ENCODE results near the gene TEP1.

TEP1 gene

GRCh38 chr14:20435582-20436362, 22.5 kb upstream of the TEP1 start, which contains the start of gene KLHL33:
Gene KLHL33 (minus strand): TSS chr14:20436166. CDS start chr14:20435811, 355 bp downstream.
- Histone ChIP-seq H3K27ac (peak within 1 kb of the TSS; percentile 60 to 63), H3K9me3 (no peaks in the 10 kb centered on the region), H3K4me1 (peaks cover 0 to 14% (median 10%) of the 10 kb centered on the region in 4 donors), H3K4me3 (peak within 1 kb of the TSS; percentile 31 to 43), H3K36me3 (no peaks in the 10 kb centered on the region), H3K27me3 (no peaks in the 10 kb centered on the region)
- no peak for TF ChIP-seq CTCF (IDR thresholded peaks at IDR 0.05)
- intact Hi-C loops (cut with DNase I; ENCODE audit: low total_unique reads) = no loop called here
- no peak for DNase-seq

- Histone ChIP-seq H3K4me3 (peak overlapping the region; percentile 31 to 43), H3K9me3 (no peaks in the 10 kb centered on the region), H3K36me3 (no peaks in the 10 kb centered on the region), H3K27ac (peak overlapping the region; percentile 60 to 63), H3K27me3 (no peaks in the 10 kb centered on the region), H3K4me1 (peaks cover 0 to 14% (median 11%) of the 10 kb centered on the region in 4 donors)
- no peak for TF ChIP-seq CTCF (IDR thresholded peaks at IDR 0.05)
- peak; percentile 87 to 89 for DNase-seq
- intact Hi-C loops (cut with DNase I; ENCODE audit: low total_unique reads) = no loop called here
Observed at GRCh38 chr14:20434701-20435581, 21.6 kb upstream of the TEP1 start.

GRCh38 chr14:20429801-20430669, 16.7 kb upstream of the TEP1 start:
- Histone ChIP-seq H3K27me3 (no peaks in the 10 kb centered on the region), H3K4me3 (no peak overlapping the region), H3K4me1 (peaks cover 0 to 10% (median 6%) of the 10 kb centered on the region in 4 donors), H3K9me3 (no peaks in the 10 kb centered on the region), H3K27ac (no peak overlapping the region), H3K36me3 (no peaks in the 10 kb centered on the region)
- TF ChIP-seq CTCF (IDR thresholded peaks at IDR 0.05) = no peak
- no peak for DNase-seq
- intact Hi-C loops (cut with DNase I; ENCODE audit: low total_unique reads) = no loop called here

GRCh38 chr14:20428802-20429201, 15.5 kb upstream of the TEP1 start:
- no peak for DNase-seq
- H3K27ac ChIP-seq = no peak overlapping the region
- H3K9me3 ChIP-seq = no peaks in the 10 kb centered on the region
- no peaks in the 10 kb centered on the region for H3K27me3 ChIP-seq
- intact Hi-C loops (cut with DNase I; ENCODE audit: low total_unique reads) = no loop called here
- no peak overlapping the region for H3K4me3 ChIP-seq
- peaks cover 0 to 3% (median 0%) of the 10 kb centered on the region in 4 donors for H3K4me1 ChIP-seq
- TF ChIP-seq CTCF (IDR thresholded peaks at IDR 0.05) = no peak
- H3K36me3 ChIP-seq = no peaks in the 10 kb centered on the region

GRCh38 chr14:20428010-20428365, 14.7 kb upstream of the TEP1 start:
- H3K36me3 ChIP-seq = no peaks in the 10 kb centered on the region
- intact Hi-C loops (cut with DNase I; ENCODE audit: low total_unique reads) = no loop called here
- H3K27me3 ChIP-seq = no peaks in the 10 kb centered on the region
- no peaks in the 10 kb centered on the region for H3K9me3 ChIP-seq
- peaks cover 0 to 3% (median 0%) of the 10 kb centered on the region in 4 donors for H3K4me1 ChIP-seq
- no peak for TF ChIP-seq CTCF (IDR thresholded peaks at IDR 0.05)
- DNase-seq = no peak
- no peak overlapping the region for H3K4me3 ChIP-seq
- no peak overlapping the region for H3K27ac ChIP-seq

Measured in tibial artery (tissue), 4 donors.